Measurements from ENCODE around the gene ITGB7. TPM values are rescaled to one million over a fixed set of nuclear protein-coding genes. Genes with fewer than 3 reads are reported as not detected.

The ITGB7 gene
- total and polyA plus RNA-seq, 2 of the 4 experiments (the other 2 are of a cell fraction), result 0.18 to 0.44 TPM

- dilution Hi-C loops (cut with HindIII; ENCODE audit: low sequenced_read_pairs, unreplicated experiment) (no loop called here), in situ Hi-C loops (cut with MboI; ENCODE audit: low sequenced_read_pairs) (no loop called here), intact Hi-C loops (cut with micrococcal nuclease) (no loop called here)
- Histone ChIP-seq H3K14ac (replicated peaks; ENCODE audit: low read depth, low read length) (no peak overlapping the region), H4K5ac (ENCODE audit: low read depth, low read length) (no peak overlapping the region), H3K36me3 (ENCODE audit: control insufficient read depth, insufficient read depth, low read length) (peaks cover 5% of the 10 kb centered on the region; the same call in 1 of the 2 replicates), H3K9ac (ENCODE audit: low read depth, low read length) (no peak overlapping the region), H2BK15ac (ENCODE audit: low read depth, low read length) (no peak overlapping the region), H3K27me3 (ENCODE audit: control insufficient read depth, insufficient read depth, low read length) (no peaks in the 10 kb centered on the region), H3K18ac (ENCODE audit: low read depth, low read length) (no peak overlapping the region), H3K9me3 (ENCODE audit: control insufficient read depth, insufficient read depth, low read length) (no peaks in the 10 kb centered on the region), H3K4me2 (ENCODE audit: low read depth, low read length) (no peak overlapping the region), H4K20me1 (ENCODE audit: insufficient read depth, low read length) (peaks cover 6% of the 10 kb centered on the region; the same call in 1 of the 2 replicates), H2BK20ac (ENCODE audit: low read depth, low read length) (no peak overlapping the region), H3K79me1 (ENCODE audit: low read depth in 1 of 2, low read length in 2 of 2) (peaks cover 7 to 46% of the 10 kb centered on the region in 2 experiments), H4K8ac (ENCODE audit: low read depth in 2 of 2, low read length in 2 of 2) (no peak overlapping the region), H2AFZ (replicated peaks; ENCODE audit: low read length, poor library complexity) (no peak overlapping the region), H2AK5ac (ENCODE audit: low read depth, low read length) (no peak overlapping the region), H3K23ac (ENCODE audit: low read depth, low read length) (no peak overlapping the region), H3K4me3 (ENCODE audit: insufficient read depth, low read depth, low read length) (no peak overlapping the region), H3K27ac (ENCODE audit: insufficient read depth, low read length) (no peak overlapping the region), H3K4ac (ENCODE audit: low read depth, low read length) (no peak overlapping the region), H2AK9ac (replicated peaks; ENCODE audit: low read depth, low read length, poor library complexity) (no peak overlapping the region), H3K56ac (ENCODE audit: extremely low read depth, insufficient read depth, low read length) (no peak overlapping the region), H2BK5ac (ENCODE audit: low read depth, low read length, poor library complexity, severe bottlenecking) (no peak overlapping the region), H2BK120ac (ENCODE audit: low read depth, low read length) (no peak overlapping the region), H4K91ac (ENCODE audit: insufficient read depth, low read depth, low read length) (no peak overlapping the region), H3K4me1 (ENCODE audit: control insufficient read depth, insufficient read depth, low read length) (peaks cover 22% of the 10 kb centered on the region), H3K9me1 (ENCODE audit: insufficient read depth, low read length) (peaks cover 15% of the 10 kb centered on the region)
- ATAC-seq (ENCODE audit: low read depth), result no peak
- ChIA-PET POLR2A (ENCODE audit: unreplicated experiment) (no interaction called here), CTCF (interaction anchor here (1.2 kb wide), 2 partner anchors 13 to 17 kb away, joined by 3 to 4 read pairs; no protein-coding TSS in a partner anchor)
- no peak for TF ChIP-seq SMC3 (IDR thresholded peaks at IDR 0.05; ENCODE audit: low read depth, low read length)
- TF ChIP-seq MAFK (IDR thresholded peaks at IDR 0.05; ENCODE audit: low read depth, low read length), result no peak
- TF ChIP-seq CEBPB (IDR thresholded peaks at IDR 0.05; ENCODE audit: low read depth, low read length), result no peak
- TF ChIP-seq CTCF (conservative IDR thresholded peaks at IDR 0.05; ENCODE audit: low read depth, low read length), result no peak
- no peak for TF ChIP-seq FOS (IDR thresholded peaks at IDR 0.05; ENCODE audit: low read depth, low read length)
- no peak for TF ChIP-seq MAZ (IDR thresholded peaks at IDR 0.05; ENCODE audit: borderline replicate concordance, low read depth, low read length)
- TF ChIP-seq RCOR1 (IDR thresholded peaks at IDR 0.05; ENCODE audit: insufficient replicate concordance, low read length), result no peak
- no peak for TF ChIP-seq USF2 (IDR thresholded peaks at IDR 0.05; ENCODE audit: low read depth, low read length)
- no CpG with 5 or more reads among the region's 3 CpGs for WGBS, 2 experiments (ENCODE audit: extremely low coverage in 2 of 2, insufficient read length in 1 of 2)
- BruUV-seq (replicated peaks), result no TSS peak
- no peak for DNase-seq
Measured at GRCh38 chr12:53176750-53177149, 30.3 kb downstream of the ITGB7 start.
